NCI-H446 treated with DMSO at 0.1 percent for 48 hours (cell line): ENCODE results near the gene WDR70.

ENCODE experiments used
- DNase-seq: peaks from one replicate; lab custom pipeline; 2025; lab: John Stamatoyannopoulos, UW

The WDR70 gene

DNA sequence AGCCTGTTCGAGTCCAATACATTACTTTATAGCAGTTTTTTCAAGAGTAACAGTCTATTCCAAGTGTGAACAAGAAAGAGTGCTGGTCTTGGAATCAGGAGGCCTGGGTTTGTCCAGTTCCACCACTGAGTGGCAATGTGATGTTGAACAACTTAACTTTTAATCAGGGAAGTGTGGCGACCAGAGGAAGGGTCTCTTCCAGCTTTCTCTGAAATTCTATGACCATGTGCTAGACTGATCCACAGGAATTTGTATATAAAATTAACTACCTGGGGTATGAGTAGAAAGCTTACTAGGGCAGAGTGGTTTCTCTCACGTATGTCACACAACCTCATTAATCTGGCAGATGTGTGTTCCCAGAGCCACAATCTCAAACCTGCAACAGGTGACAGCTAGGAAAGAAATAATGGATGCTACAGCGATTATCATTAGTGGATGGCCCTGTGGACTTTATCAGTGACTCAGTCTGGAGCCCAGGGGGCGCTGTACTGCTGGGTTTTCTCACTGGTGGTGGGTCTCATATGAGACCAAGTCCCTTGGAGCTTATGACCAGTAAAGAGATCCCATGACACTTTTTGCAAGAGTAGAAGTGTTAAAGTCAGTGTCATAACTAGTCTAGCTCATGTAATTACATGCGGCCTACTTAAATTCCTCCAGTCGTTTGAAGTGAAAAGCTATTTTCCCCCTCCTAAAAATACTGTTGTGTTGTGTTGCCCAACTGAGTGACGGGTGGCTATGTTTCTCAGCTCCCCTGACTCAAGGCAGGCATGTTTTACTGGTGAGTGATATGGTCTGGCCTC is 344.2 kb downstream of the WDR70 start:
- no peak for DNase-seq

DNA sequence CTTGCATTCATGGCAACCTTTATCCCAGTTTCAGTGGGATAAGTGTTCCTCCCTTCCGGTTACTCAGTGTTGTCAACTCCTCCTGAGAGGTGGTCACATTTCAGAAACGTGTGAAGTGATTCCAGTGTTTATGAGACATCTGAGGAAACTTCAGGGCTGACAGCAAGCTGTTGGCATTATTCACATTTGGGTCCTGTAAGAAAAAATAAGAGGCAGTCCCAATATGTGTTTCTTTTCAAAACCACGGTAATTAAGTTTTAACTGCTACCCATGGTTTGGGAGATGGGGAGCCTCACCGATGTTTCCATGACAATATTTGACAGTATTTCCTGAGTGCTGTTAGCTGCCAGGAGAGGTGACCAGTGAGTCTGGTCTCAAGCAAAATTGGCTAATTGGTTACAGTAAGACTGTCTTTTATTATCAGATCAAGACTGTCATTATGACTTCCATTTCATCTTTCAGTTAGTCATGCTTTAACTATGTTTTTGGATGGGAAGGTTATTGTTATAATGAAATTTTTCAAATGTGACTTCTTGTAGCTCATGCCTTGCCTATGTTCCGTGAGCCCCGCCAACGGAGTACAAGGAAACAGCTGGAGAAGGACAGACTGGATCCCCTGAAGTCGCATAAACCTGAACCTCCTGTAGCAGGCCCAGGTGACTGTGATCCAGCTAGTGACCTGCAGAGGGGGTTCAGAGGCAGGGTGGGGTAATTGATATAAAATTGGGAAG is 345.4 kb downstream of the WDR70 start:
- DNase-seq: no peak

DNA sequence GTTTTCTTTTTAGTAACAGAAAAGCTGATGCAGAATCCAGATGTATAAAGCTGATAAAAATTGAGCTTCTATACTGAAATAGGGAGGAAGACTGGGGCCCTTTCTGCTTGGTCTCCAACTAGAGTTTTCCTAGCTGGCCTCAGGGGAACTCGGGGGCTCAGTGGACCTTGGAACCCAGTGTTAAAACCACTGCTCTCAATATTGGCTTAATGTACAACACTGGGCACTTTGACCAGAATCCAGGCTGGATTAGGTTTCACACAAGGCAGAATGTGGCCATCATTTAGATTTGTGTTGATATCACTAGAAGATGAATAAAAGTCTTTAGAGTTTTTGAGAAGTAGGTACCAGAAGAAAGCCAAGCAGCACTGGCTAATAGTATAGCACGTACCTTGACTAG is 346.1 kb downstream of the WDR70 start:
- no peak for DNase-seq

- no peak for DNase-seq
Measured at GRCh38 chr5:37727238-37727637, 348.1 kb downstream of the WDR70 start.

- DNase-seq: no peak
Measured at GRCh38 chr5:37730896-37731455, 351.9 kb downstream of the WDR70 start.

DNA sequence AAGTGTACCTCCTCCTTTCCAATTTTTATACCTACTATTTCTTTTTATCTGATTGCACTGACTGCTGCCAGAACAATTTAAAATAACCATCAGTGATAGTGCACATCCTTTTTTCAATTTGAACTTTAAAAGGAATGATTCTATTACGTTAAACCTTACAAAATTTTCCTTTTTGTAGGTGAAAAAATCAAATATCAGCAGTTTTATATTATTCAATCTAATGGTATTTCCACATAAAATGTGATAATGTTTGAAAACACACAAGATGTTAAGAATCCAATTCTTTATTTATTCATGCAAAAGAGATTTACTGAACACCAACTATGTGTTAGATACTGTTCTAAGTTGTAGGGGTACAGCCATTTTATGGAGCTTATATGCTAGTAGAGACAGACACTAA is 355.0 kb downstream of the WDR70 start:
- no peak for DNase-seq

- DNase-seq: peak; percentile 88
Measured at GRCh38 chr5:37735649-37736347, 356.7 kb downstream of the WDR70 start.

- DNase-seq: no peak
Measured at GRCh38 chr5:37736397-37736796, 357.3 kb downstream of the WDR70 start.

DNA sequence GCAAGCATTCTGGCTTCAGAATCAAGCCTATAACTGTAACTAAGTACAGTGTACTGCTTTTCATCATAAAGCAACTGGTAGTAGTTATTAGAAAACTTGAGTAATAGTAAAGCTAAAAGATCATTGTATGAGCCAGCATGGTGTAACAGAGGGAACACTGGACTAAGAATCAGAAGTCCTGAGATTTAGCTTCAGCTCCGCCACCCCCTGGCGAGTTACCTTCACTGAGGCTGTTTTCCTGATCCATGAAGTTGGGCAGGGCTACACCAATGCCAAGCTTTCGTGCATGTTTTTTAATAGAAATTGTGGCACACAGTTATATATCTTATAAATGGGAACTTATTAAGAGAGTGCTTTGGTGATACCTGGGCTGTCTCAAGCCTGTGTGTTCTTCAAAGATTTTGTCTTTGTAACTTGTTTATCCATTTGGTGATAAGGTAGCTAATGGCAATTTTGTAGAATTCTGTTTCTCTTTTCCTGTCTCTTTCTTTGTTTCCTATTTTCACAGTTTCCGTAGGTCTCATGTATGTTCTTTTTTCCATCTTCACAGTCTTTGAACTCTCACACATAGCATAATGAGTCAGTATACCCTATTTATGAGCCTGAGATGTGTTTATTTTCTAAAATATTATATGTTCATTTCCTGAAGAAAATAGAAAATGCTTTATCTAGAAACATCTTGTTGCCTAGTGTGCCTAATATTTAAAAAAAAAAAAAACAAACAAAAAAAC is 358.4 kb downstream of the WDR70 start:
- DNase-seq: no peak

- peak; percentile 86 for DNase-seq
Measured at GRCh38 chr5:37738057-37738691, 359.1 kb downstream of the WDR70 start.

GRCh38 chr5:37738865-37739488 is 359.9 kb downstream of the WDR70 start:
- no peak for DNase-seq

DNA sequence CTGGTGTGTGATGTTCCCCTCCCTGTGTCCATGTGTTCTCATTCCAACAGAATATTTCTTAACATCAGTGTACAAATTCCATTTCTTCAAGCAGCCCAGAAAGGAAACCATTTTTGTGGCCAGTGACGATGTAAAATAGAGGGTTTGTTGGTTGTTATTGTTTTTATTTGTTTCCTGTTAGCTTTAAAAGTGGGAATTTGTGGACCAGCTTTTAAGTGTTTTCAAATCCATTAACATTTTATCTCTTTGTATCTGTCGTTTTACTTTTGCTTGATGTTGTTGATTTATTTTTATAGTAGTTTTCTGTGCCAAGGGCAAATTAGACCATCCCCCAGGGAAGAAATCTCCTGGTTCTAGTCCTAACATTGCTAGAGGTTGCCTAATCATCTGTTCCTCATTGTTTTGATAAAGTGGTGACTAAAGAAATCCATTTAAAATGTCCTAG is 360.7 kb downstream of the WDR70 start:
- DNase-seq: no peak

GRCh38 chr5:37740331-37741066 is 361.4 kb downstream of the WDR70 start:
- DNase-seq: no peak

GRCh38 chr5:37742111-37742510 is 363.0 kb downstream of the WDR70 start:
- DNase-seq: no peak

DNA sequence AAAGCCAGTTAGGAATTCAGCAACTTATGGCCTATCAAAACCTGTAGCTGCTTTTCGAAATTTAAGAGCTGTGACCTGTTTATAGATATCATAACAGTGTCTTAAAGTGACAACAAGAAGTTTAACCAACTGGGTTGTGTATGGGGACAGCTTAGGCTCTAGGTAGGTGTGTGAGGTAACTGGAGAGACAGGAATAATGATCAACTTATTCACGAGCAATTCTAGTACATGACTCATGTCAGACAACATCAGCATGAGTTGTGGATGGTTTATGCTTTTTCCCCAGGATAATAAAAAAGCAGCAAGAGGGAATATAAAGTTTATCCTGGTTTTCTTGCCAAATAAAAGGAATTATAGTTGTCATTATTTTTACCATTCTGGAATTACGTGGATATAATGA is 372.1 kb downstream of the WDR70 start:
- no peak for DNase-seq

GRCh38 chr5:37754976-37755375 is 375.9 kb downstream of the WDR70 start:
- no peak for DNase-seq

DNA sequence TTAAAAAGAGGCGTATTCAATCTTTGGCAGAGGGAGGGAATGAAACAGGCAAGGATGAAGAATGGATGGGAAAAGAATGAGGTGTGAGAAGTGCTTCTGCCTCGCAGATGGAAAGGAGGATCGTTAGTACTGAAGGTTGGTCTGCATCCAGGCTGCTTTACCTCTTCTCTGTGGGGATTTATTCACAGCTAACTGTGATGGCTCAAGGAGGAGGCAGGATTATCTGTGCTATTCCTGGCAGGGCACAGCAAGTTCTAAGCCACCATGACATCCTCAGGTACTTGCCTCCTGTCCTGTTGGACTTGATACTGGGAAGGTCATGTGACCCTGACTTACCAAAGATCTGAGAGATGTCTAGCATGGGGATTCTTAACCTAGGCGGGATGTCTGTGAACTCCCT is 376.5 kb downstream of the WDR70 start:
- DNase-seq: no peak

DNA sequence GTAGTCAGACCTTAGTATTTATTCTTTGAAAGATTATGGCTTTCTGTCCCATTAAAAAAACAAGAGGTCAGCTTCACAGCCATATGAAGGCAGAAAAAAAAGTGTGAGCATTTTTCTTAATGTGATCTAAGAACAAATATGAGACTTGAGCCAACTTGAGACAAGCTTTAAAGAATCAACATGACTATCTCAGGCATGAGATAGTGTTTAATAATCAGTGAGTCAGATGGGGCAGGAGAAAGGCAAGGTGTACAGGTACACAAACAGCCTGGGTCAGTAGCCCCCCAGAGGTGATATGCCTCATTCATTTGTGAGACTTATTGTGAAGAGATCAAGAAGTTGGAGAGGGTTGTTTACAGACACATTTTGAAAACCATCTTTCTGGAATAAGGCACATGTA is 377.1 kb downstream of the WDR70 start:
- DNase-seq: no peak

DNA sequence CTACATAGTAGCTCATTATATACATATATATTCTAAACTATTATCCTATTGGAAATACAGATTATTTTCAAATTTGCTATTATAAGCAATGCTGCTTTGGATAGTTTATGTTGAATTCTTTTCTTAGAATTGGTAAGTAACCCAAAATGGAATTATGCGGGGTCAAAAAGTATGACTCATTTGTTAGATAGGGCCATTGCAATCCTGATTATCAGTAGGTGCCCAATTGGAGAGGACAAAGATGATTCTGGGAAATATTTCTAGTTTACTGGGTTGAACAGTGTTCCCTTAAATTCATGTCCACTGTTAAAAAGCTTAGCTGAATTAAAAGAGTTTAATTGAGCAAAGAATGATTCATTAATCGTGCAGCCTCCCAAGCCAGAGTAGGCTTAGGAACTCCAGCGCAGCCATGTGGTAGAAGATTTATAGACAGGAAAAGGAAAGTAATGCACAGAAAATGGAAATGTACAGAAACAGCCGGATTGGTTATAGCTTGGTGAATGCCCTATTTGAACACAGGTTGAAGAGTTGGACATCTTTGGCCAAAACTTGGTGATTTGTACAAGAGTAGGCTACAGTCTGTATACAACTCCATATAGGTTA is 379.0 kb downstream of the WDR70 start:
- DNase-seq: peak; percentile 24

DNA sequence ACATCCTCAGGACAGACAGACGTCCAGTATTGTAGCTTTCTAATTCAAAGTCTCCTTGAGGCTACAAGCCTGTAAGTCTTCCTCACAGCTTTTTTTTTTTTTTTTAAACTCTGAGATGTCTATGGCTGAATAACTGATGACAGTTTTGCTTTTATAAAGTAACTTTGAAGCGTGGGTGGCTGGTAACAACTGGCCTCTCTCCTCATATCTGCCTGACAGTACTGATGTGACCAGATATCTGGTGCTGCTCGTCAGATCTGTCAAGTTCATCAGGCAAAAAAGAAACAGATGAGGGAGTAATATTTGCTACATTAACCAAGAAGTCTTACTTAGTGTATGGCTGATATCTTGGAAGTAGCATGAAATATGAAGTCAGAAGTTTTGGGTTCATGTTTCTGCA is 388.1 kb downstream of the WDR70 start:
- DNase-seq: no peak
